Vagina (tissue), 2 donors: ENCODE data around the gene ZNF763.

ENCODE experiments used
- CTCF ChIP-seq, 3 experiments: fragments of 450-650 bp in 2 of 3; fragments of 200-600 bp in 1 of 3; sonication (generic) in 1 of 3; IDR thresholded peaks; one replicate each; pipeline ENCODE4 v1.5.1; 2017 to 2019; ENCODE audit warnings: antibody characterized with exemption in 3 of 3, mild to moderate bottlenecking in 2 of 3, moderate library complexity in 2 of 3
- POLR2A ChIP-seq, 2 donors: fragments of 450-650 bp; IDR thresholded peaks; one replicate each; pipeline ENCODE4 v1.6.1; 2017; ENCODE audit warnings: antibody characterized with exemption in 2 of 2, mild to moderate bottlenecking in 2 of 2, moderate library complexity in 2 of 2

GRCh38 chr19:11931513-11931912, 33.3 kb upstream of the ZNF763 start:
- no peak for TF ChIP-seq CTCF (IDR thresholded peaks at IDR 0.05)
- TF ChIP-seq POLR2A (IDR thresholded peaks at IDR 0.05), result no peak
